GM10847 (cell line): ENCODE results near the gene TSPAN16.

Experiments used
- POLR2A ChIP-seq: IDR thresholded peaks from 2 replicates; pipeline ENCODE4 v1.6.1; 2011; ENCODE audit not compliant: insufficient read length; ENCODE audit errors: extremely low read depth

The TSPAN16 gene, protein sequence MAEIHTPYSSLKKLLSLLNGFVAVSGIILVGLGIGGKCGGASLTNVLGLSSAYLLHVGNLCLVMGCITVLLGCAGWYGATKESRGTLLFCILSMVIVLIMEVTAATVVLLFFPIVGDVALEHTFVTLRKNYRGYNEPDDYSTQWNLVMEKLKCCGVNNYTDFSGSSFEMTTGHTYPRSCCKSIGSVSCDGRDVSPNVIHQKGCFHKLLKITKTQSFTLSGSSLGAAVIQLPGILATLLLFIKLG

DNA sequence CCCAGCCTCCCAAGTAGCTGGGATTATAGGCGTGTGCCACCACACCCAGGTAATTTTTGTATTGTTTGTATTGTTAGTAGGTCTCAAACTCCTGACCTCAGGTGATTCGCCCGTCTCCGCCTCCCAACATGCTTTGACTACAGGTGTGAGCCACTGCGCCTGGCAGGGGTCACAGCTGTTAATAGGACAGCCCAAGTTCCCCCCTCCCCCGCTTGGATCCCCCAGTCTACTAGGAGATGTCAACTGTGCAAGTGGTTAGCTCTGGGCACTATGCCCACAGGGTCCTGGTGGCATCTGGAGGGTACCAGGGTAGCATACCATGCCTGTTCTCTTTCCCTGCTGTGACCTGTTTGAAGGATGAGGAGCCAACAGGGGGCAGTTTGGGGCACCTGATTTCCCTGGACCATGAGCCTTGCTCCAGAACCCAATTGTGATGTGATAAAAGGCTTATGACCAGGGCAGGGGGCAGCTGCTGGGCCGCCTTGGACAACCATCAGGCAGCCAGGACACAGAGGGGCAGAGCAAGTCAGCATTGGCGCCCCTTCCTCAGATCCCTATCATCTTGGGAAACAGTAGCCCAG lies at the start of gene TSPAN16:
Gene TSPAN16, plus strand, starts transcription at position 496 of the 581 bp plus-strand sequence. CDS start 138 bp downstream, outside the sequence.
- no peak for TF ChIP-seq POLR2A

DNA sequence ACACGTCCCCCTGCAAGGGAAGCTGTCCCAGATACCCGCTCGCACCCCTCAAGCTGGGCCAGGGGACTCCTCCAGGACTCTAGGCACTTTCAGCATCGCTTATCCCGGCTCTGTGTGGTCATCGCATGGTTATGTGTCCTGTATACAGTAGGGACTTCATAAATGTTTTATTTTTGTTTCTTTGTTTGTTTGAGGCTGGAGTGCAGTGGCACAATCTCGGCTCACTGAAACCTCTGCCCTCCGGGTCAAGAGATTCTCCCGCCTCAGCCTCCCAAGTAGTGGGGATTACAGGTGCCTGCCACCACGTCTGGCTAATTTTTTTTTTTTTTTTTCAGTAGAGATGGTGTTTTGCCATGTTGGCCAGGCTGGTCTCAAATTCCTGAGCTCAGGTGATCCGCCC lies 49.0 kb upstream of the TSPAN16 start:
- no peak for TF ChIP-seq POLR2A

DNA sequence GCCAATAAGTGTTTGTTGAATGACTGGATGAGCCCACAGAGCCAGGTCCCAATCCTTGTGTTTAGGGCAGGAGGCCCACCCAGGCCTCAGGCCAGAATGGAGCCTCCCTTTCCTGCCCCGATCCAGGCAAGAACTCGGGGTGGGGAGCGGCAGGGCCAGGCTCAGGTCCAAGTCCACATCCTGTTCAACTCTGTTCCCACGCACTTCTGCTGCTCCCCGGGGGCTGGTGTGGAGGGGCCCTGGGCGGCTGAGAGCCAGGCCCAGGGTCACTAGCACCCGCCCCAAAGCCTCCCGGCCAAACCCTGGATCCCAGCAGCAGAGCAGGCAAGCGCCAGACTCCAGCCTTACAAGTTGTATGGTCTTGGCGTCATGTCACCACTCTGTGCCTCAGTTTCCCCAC lies 48.6 kb upstream of the TSPAN16 start:
- TF ChIP-seq POLR2A: no peak

DNA sequence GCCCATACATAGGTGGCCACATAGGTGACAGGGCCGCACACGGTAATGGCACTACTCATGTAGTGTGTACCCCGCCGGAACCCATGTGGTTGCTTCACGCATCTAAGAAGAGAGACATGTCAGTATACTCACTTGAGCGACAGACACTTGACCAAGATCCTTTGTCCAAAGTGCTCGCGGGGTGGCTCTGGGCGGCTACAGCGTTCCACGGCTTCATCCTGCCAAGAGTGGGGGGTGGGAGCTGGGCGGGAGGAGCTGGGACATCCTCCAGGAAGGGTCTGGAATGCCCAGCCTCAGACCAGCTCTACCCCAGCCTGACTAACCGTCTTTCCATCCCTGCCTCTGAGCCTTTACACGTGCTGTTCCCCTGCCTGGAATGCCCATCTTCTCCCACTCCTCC lies 48.0 kb upstream of the TSPAN16 start:
- no peak for TF ChIP-seq POLR2A

DNA sequence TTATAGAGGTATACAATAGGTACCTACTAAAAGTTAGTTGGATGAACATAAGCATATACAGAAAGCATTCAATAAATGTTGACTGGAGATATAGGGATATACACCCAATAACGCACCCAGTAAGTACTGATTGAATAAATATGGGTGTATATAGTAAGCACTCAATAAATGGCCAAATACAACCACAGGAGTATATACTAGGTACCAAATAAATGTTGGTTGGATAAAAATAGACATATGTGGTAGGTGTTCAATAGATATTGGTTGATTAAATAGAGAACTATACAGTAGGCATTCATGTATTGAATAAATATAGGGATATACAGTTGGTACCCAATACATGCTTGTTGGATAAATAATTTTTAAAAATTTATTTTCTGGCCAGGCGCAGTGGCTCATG lies 47.1 kb upstream of the TSPAN16 start:
- TF ChIP-seq POLR2A: no peak

DNA sequence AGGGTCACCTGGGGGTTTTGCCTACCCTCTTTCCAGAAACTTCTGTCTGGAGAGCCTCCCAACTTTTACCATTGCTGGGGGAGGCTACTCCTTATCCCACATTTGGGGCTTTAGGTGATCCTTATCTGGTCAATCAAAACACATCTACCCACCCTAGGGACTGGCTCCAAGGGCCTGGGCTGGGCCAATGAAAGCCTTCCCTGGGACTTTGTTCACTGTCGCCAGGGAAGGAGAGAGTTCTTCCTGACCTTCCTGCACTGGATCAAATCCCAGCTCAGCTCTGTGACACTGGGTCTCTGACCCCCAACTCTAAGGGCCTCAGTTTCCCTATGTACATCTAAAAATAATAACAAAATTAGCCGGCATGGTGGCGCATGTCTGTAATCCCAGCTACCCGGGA lies 44.7 kb upstream of the TSPAN16 start:
- no peak for TF ChIP-seq POLR2A

DNA sequence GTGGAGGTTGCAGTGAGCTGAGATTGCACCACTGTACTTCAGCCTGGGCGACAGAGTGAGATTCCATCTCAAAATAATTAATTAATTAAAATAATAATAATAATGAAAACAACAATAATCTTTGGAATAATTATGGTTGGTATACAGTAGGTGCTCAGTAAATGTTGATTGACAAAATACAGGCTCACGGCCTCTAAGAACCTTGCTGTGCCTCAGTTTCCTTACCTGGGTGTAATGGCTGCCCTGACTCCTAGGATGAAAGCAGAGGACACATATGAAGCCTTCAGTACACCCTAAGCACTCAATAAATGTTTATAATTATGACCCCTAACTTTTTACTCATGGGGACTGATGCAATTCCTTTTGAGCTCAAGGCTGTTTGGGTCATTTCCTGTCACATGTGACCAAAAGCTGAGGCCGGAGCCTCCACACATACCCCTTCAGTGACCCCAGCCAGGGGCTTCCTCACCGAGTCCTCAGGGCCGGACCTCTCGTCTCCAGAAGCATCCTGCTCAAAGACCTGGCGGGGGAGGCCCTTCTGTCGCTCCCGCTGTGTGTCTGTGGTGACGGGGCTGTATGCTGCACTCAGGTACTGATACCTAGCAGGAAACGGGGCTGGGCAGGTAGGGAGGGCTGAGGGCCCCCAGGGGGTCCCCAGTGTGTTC lies 44.2 kb upstream of the TSPAN16 start:
- TF ChIP-seq POLR2A: no peak

DNA sequence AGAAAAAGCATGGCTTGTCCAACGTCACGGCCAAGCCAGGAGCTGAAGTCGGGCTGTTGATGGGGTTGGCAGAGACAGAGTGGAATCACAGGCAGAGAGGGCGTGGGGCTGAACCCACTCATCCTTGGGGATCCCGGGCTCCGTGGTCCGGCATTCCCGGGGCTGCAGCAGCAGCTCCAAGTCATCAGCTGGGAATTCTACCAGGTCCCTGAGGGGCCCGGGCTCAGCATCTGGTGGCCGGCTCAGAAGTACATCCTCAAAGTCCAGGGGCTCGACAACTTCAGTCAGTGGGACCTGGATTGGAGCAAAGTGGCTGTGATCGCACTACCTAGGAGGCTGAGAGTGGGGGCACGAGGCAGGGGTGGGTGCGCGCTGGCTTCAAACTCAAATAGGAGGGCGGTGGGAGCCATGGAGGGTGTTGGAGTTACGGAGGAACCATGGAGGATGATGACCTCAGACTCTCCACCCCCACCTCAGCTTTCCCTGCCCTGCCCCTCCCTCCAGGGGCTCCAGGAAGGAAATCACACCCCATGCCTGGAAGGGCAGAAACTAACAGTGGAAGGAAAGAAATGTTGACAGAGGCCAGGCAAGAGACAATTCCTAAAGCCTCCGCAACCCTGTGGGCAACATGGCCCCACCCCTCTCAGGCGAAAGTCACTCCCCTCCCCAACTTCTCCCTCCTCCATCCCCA lies 43.1 kb upstream of the TSPAN16 start:
- TF ChIP-seq POLR2A: no peak

DNA sequence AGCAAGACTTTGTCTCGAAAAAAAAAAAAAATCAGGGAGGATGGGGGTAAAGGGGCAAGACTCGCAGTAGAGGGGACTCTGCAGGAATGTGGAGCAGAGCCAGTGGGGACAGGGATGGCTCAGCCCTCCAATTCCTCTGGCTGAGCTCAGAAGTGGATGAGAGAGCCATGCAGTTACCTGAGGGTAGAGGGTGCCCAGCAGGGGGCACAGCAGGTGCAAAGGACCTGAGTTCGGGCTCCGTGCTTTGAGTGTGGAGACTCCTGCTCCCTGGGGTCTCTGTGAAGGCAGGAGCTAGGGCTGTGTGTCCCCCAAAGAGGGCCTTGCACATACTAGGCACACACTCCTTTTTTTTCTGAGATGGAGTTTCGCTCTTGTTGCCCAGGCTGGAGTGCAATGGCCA lies 41.3 kb upstream of the TSPAN16 start:
- TF ChIP-seq POLR2A: no peak

DNA sequence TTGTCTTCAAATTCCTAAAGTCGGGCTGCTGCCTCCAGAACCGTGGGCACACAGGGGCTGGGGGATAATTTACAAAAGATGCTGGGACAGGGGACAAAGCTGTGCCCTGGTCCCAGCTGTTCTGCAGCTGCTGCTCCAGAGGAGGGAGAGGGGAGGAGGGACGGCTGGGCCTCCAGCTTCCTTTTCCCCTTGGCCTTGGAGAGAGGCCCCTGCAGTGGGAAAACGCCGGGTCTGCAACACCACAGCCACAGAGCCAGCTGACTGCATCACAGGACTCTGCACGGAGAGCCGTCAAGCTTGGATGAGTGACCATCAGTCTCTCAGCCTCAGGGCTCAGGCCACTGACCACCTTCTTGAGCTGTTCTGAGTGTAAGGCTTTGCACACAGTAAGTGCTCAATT lies 39.8 kb upstream of the TSPAN16 start:
- TF ChIP-seq POLR2A: no peak

DNA sequence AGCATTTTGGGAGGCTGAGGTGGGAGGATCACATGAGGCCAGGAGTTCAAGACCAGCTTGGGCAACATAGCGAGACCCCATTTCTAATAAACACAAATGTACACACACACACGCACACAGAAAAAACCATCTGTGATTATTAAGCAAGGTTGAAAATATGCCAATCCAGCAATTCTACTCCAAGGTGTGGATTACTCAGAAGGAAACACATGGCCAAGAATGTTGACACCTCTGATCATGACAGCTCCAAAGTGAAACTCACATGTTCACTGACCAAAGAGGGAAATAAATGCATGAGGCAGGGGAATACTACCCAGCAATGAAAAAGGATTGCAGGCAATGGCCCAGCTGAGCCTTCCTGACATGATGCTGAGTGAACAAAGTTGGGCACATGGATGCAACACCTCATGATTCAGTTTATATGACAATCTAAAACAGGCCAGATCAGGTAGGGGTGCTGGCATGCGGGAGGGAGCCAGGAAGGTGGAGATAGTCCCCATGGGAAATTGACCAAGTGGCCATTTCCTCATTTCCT lies 38.0 kb upstream of the TSPAN16 start:
- no peak for TF ChIP-seq POLR2A

DNA sequence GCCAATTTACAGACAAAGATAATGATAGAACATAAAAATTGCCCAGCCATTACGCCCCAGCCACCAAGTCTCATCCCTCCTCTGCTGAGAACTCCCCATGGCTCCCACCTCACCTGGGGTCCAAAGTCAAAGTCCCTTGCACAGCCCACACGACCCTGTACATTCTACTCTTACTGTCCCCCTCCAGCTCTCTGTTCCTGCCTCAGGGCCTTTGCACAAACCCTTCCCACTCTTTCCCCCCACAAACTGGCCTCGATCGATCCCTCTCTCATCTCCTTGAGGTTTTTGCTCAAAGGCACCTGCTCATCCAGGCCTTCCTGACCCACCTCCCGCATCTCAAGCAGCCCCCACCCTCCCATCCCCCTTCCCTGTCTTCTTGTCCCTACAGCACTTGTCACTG lies 35.0 kb upstream of the TSPAN16 start:
- no peak for TF ChIP-seq POLR2A

DNA sequence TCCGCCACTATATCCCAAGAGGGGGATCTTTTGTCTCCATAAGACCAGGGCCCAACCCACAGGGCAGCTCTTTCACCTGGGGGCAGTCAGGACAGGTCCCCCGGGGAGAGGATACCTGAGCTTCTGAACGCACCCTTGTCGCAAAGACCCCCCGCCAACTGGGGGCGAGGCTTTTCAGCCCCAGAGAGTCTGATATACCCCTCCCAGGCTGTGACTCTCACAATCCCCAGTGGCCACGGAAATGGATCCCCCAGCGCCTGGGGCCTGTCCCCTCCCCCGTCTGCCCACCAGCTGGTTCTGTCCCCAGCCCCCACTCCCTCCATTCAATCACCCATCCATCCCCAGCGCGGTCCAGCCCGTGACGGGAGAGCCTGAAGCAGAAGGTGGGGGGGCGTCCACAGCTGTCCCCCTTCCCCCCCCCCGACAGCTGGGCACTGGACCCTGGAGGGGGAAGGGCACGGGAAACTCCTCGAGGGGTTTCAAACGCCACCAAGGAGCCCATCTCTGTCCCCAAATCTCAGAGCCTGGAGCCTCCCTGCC lies 34.5 kb upstream of the TSPAN16 start:
- no peak for TF ChIP-seq POLR2A

DNA sequence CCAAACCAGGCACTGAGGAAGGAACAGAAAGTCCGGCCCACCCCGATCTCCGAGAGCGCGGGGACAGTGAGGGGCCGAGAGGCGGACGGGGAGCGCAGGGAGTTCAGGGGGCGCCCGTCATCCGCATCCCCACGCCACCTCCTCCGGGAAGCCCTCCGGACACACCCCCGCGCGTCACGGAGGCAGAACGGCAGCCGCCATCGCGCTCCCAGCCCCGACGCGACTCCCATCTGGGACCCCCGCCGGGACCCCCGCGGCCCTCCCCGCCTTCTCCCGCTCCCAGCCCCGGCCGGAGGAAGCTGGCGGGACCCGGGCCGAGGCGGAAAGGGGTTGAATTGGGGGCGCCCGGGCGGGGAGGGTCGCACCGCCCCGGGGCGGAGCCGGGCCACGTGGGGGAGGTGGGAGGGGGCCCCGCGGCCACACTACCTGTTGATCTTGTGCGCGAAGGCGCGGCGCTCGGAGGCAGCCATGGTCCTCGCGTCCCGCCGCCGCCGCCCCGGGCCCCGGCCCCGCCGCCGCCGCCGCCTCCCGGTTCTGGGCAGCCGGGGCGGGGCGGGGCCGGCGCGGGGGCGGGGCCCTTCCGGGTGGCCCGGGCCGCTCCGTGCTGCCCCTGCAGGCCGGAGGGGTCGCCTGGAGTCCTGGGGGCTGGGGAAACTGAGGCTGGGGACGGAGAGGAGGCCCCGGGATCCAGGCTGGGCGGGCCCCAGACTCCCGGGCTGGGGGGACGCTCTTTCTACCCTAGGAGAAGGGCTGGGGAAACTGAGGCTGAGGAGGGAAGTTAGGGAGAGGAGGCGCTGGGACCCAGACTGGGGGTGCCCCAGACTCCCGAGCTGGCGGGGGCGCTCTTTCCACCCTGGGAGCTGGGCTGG lies 33.8 kb upstream of the TSPAN16 start, which contains the start of gene DOCK6:
Gene DOCK6, minus strand, starts transcription at position 554 of the 869 bp plus-strand sequence. Its CDS starts 84 bp downstream, at position 470.
- TF ChIP-seq POLR2A: no peak
